H9 (cell line): ENCODE measurements around the gene MIGA2. TPM values are rescaled to one million over a fixed set of nuclear protein-coding genes. Genes with fewer than 3 reads are reported as not detected.
A peak's percentile ranks its signal among the peaks of the same experiment; 100 is the strongest.

ENCODE experiments used
- DNase-seq: peaks from one replicate; pipeline ENCODE4 v3.0.0-alpha.2; 2017
- H2AFZ ChIP-seq: one replicate; pipeline ENCODE4 v1.6.1; 2013; ENCODE audit warnings: mild to moderate bottlenecking, low read length, control low read depth, moderate library complexity
- H2AK5ac ChIP-seq: 2 replicates; pipeline ENCODE4 v1.6.1; 2013; ENCODE audit warnings: low read length, control low read depth, mixed read lengths; ENCODE audit not compliant: insufficient read length
- H2BK120ac ChIP-seq: one replicate; pipeline ENCODE4 v1.6.1; 2013; ENCODE audit warnings: low read depth, mild to moderate bottlenecking, low read length, control low read depth, inconsistent platforms; ENCODE audit not compliant: poor library complexity, severe bottlenecking
- H2BK12ac ChIP-seq: 2 replicates; pipeline ENCODE4 v1.6.1; 2013; ENCODE audit warnings: low read length, control low read depth, mixed read lengths, low read depth; ENCODE audit not compliant: insufficient read length
- H2BK15ac ChIP-seq: 2 replicates; pipeline ENCODE4 v1.6.1; 2013; ENCODE audit warnings: low read depth, low read length, control low read depth
- H2BK20ac ChIP-seq: one replicate; pipeline ENCODE4 v1.6.1; 2013; ENCODE audit warnings: low read depth, mild to moderate bottlenecking, low read length, control low read depth, inconsistent platforms; ENCODE audit not compliant: poor library complexity, severe bottlenecking
- H2BK5ac ChIP-seq: 2 replicates; pipeline ENCODE4 v1.6.1; 2013; ENCODE audit warnings: low read length, control low read depth, mixed read lengths; ENCODE audit not compliant: insufficient read length
- H3K14ac ChIP-seq: 2 replicates; pipeline ENCODE4 v1.6.1; 2013; ENCODE audit warnings: low read length, control low read depth; ENCODE audit not compliant: insufficient read depth
- H3K18ac ChIP-seq: 2 replicates; pipeline ENCODE4 v1.6.1; 2013; ENCODE audit warnings: low read depth, mild to moderate bottlenecking, mixed read lengths, low read length, control low read depth; ENCODE audit not compliant: insufficient read length
- H3K23ac ChIP-seq: 2 replicates; pipeline ENCODE4 v1.6.1; 2013; ENCODE audit warnings: low read length, control low read depth, mixed read lengths, low read depth; ENCODE audit not compliant: insufficient read length
- H3K23me2 ChIP-seq: 2 replicates; pipeline ENCODE4 v1.6.1; 2013; ENCODE audit warnings: low read depth, mild to moderate bottlenecking, mixed read lengths, low read length, control low read depth; ENCODE audit not compliant: insufficient read length, poor library complexity, severe bottlenecking
- H3K27ac ChIP-seq: 2 replicates; pipeline ENCODE4 v1.5.1; 2013; ENCODE audit warnings: low read length, control low read depth, mixed read lengths, low read depth; ENCODE audit not compliant: insufficient read length
- H3K27me3 ChIP-seq: 2 replicates; pipeline ENCODE4 v1.6.1; 2013; ENCODE audit warnings: low read length, control low read depth, inconsistent platforms; ENCODE audit not compliant: insufficient read depth
- H3K4ac ChIP-seq: 2 replicates; pipeline ENCODE4 v1.6.1; 2013; ENCODE audit warnings: low read depth, mild to moderate bottlenecking, control low read depth, inconsistent platforms, low read length, moderate library complexity
- H3K4me1 ChIP-seq: 2 replicates; pipeline ENCODE4 v1.6.1; 2013; ENCODE audit warnings: low read length, control low read depth, inconsistent platforms; ENCODE audit not compliant: insufficient read depth
- H3K4me2 ChIP-seq: 2 replicates; pipeline ENCODE4 v1.6.1; 2013; ENCODE audit warnings: low read length, control low read depth, mixed read lengths; ENCODE audit not compliant: insufficient read length, insufficient read depth
- H3K56ac ChIP-seq: 2 replicates; pipeline ENCODE4 v1.6.1; 2013; ENCODE audit warnings: low read depth, mild to moderate bottlenecking, mixed read lengths, low read length, control low read depth; ENCODE audit not compliant: insufficient read length
- H3K79me1 ChIP-seq: 2 replicates; pipeline ENCODE4 v1.6.1; 2013; ENCODE audit warnings: low read depth, mild to moderate bottlenecking, moderate library complexity, low read length, control low read depth, inconsistent platforms; ENCODE audit not compliant: insufficient read depth, poor library complexity, severe bottlenecking
- H3K79me2 ChIP-seq: 2 replicates; pipeline ENCODE4 v1.6.1; 2013; ENCODE audit warnings: low read length, control low read depth, inconsistent platforms; ENCODE audit not compliant: insufficient read depth
- H3K9ac ChIP-seq: 2 replicates; pipeline ENCODE4 v1.6.1; 2013; ENCODE audit warnings: low read length, control low read depth, mixed read lengths; ENCODE audit not compliant: insufficient read length; ENCODE audit errors: extremely low read depth
- H3K9me3 ChIP-seq: one replicate; pipeline ENCODE4 v1.6.1; 2013; ENCODE audit warnings: low read depth, low read length, inconsistent platforms; ENCODE audit not compliant: control insufficient read depth
- H3T11ph ChIP-seq: one replicate; pipeline ENCODE4 v1.6.1; 2013; ENCODE audit warnings: mild to moderate bottlenecking, low read length, control low read depth, inconsistent platforms
- H4K20me1 ChIP-seq: one replicate; pipeline ENCODE4 v1.6.1; 2013; ENCODE audit not compliant: control insufficient read depth, insufficient read length, insufficient read depth
- H4K5ac ChIP-seq: 2 replicates; pipeline ENCODE4 v1.6.1; 2013; ENCODE audit warnings: low read depth, mild to moderate bottlenecking, mixed read lengths, low read length, control low read depth; ENCODE audit not compliant: insufficient read length
- H4K8ac ChIP-seq: replicated peaks from 2 replicates; pipeline ENCODE4 v1.6.1; 2013; ENCODE audit warnings: low read length, control low read depth, mixed read lengths, low read depth; ENCODE audit not compliant: insufficient read length
- H4K91ac ChIP-seq: 2 replicates; pipeline ENCODE4 v1.6.1; 2013; ENCODE audit warnings: low read depth, mild to moderate bottlenecking, moderate library complexity, mixed read lengths, low read length, control low read depth; ENCODE audit not compliant: insufficient read length
- H3K27ac Mint-ChIP-seq, 3 experiments: 2 replicates in 2 of 3; 3 replicates in 1 of 3; pipeline ENCODE4 v1.8.0; 2020 to 2021; ENCODE audit warnings: mixed read lengths in 3 of 3, mild to moderate bottlenecking in 1 of 3, moderate library complexity in 1 of 3
- H3K27me3 Mint-ChIP-seq: 2 replicates; pipeline ENCODE4 v1.8.0; 2021; ENCODE audit warnings: low read depth, mild to moderate bottlenecking, moderate library complexity, mixed read lengths
- H3K36me3 Mint-ChIP-seq, 3 experiments: 2 replicates in 2 of 3; 3 replicates in 1 of 3; pipeline ENCODE4 v1.8.0; 2020 to 2021; ENCODE audit warnings: low read depth in 3 of 3, mixed read lengths in 3 of 3; ENCODE audit not compliant: insufficient read depth in 1 of 3
- H3K4me1 Mint-ChIP-seq, 2 experiments: 2 replicates each; pipeline ENCODE4 v1.8.0; 2020; ENCODE audit warnings: mixed read lengths in 2 of 2
- H3K4me3 Mint-ChIP-seq, 2 experiments: 2 replicates in 1 of 2; 3 replicates in 1 of 2; pipeline ENCODE4 v1.8.0; 2020 to 2021; ENCODE audit warnings: mild to moderate bottlenecking in 2 of 2, mixed read lengths in 2 of 2, moderate library complexity in 1 of 2
- H3K9me3 Mint-ChIP-seq, 2 experiments: 2 replicates in 1 of 2; 3 replicates in 1 of 2; pipeline ENCODE4 v1.8.0; 2020; ENCODE audit warnings: mild to moderate bottlenecking in 2 of 2, mixed read lengths in 2 of 2, moderate library complexity in 1 of 2
- CTCF ChIP-seq: fragments of 200-600 bp; sonication (generic); conservative IDR thresholded peaks from 3 replicates; pipeline ENCODE4 v1.8.0; 2021; ENCODE audit warnings: antibody characterized with exemption, mild to moderate bottlenecking
- WGBS: extraction: QIAGEN DNeasy Blood & Tissue Kit; methylation state at CpG from one replicate; pipeline ENCODE4 v1.1.7; 2013; ENCODE audit warnings: missing lambda C conversion rate, low lambda C conversion rate, mixed read lengths; ENCODE audit not compliant: insufficient read length; ENCODE audit errors: extremely low coverage; 5-methylcytosine and 5-hydroxymethylcytosine counted together
- total RNA-seq: library from RNA; stranded (reverse); gene quantifications from 2 replicates; pipeline ENCODE4 v1.2.1, GENCODE V29; 2021

Gene MIGA2
- total RNA-seq, 1 experiment from 2014 or later = 37.8 TPM

- Mint-ChIP-seq H3K27ac (no peak overlapping the region), H3K9me3 (no peaks in the 10 kb centered on the region), H3K4me1 (peaks cover 18% of the 10 kb centered on the region in 2 experiments), H3K4me3 (peak overlapping the region; percentile 97 to 99), H3K27me3 (no peaks in the 10 kb centered on the region), H3K36me3 (peaks cover 8 to 20% (median 16%) of the 10 kb centered on the region in 3 experiments; a peak in 6 of 7 replicates)
- Histone ChIP-seq H3K27me3 (no peaks in the 10 kb centered on the region), H3K18ac (no peak overlapping the region), H3K56ac (no peak overlapping the region), H2BK12ac (no peak overlapping the region), H3K79me2 (peaks cover 3% of the 10 kb centered on the region; the same call in 1 of the 2 replicates), H2AK5ac (no peak overlapping the region), H2BK5ac (no peak overlapping the region), H4K91ac (no peak overlapping the region), H3K27ac (no peak overlapping the region), H3K4me1 (no peaks in the 10 kb centered on the region), H2AFZ (no peak overlapping the region), H3K79me1 (no peaks in the 10 kb centered on the region), H4K5ac (no peak overlapping the region), H3K14ac (no peak overlapping the region), H3K9me3 (no peaks in the 10 kb centered on the region), H3K4ac (no peak overlapping the region), H2BK120ac (no peak overlapping the region), H3K23ac (no peak overlapping the region), H2BK15ac (no peak overlapping the region), H3K23me2 (peaks cover 7% of the 10 kb centered on the region), H3K9ac (peak overlapping the region; percentile 4), H3K4me2 (peak overlapping the region; percentile 91), H4K8ac (no peak overlapping the region), H3T11ph (no peak overlapping the region), H4K20me1 (no peaks in the 10 kb centered on the region), H2BK20ac (no peak overlapping the region)
- no peak for TF ChIP-seq CTCF
- no CpG with 5 or more reads among the region's 6 CpGs for WGBS
- no peak for DNase-seq
These were observed 1.3 kb downstream of the MIGA2 start for GRCh38 chr9:129037767-129038098.
